Glomerular endothelial cell (primary cell): ENCODE measurements around the gene FOXP1. TPM values are rescaled to one million over a fixed set of nuclear protein-coding genes. Genes with fewer than 3 reads are reported as not detected.

ENCODE experiments used
- DNase-seq: peaks from one replicate; pipeline ENCODE4 v3.0.0-alpha.2; 2011; ENCODE audit warnings: low read depth, low spot score; ENCODE audit errors: extremely low read depth
- total RNA-seq: library from RNA; depleted of rRNA; stranded (reverse); fragments of >200 nt; gene quantifications from 2 replicates; pipeline ENCODE4 v1.2.3, GENCODE V29; 2015

Gene FOXP1
- total RNA-seq, 1 donor from 2014 or later = 54.8 TPM

DNA sequence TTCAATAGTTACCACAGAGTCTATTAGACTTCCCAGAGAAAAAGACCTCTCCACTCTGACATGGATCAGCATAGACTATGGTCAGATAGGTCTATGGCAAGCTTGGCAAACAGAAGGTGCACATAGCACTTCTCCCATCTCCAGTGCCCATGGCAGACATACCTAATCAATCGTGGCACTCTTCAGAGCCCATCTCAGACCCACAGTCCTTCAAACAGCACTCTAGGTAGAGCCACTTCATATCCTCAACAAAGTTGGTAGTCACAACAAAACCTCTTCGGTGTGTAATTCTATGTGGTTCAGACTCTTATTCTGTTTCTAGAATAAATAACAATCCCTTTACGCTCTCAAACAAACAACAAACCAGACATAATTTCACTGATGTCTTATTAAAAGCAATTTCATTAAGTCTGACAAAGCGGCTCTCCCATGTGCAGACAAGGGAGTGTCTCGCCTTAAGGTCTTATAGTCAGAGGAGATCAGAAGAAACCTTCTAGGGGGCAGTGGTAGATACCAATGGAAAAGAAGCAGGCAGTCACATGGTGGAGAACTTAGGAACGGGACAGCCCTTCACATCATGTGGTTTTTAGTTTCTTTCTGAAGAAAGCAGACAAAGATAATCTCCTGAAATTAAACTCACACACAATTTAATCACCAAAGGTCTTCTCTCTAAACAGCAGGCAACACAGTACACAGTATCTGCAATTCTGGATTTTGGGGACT lies 483.4 kb downstream of the FOXP1 start:
- DNase-seq = no peak

- DNase-seq = no peak
These were observed 486.0 kb downstream of the FOXP1 start for GRCh38 chr3:71097557-71097956.

GRCh38 chr3:71095511-71096291 lies 487.8 kb downstream of the FOXP1 start:
- no peak for DNase-seq

DNA sequence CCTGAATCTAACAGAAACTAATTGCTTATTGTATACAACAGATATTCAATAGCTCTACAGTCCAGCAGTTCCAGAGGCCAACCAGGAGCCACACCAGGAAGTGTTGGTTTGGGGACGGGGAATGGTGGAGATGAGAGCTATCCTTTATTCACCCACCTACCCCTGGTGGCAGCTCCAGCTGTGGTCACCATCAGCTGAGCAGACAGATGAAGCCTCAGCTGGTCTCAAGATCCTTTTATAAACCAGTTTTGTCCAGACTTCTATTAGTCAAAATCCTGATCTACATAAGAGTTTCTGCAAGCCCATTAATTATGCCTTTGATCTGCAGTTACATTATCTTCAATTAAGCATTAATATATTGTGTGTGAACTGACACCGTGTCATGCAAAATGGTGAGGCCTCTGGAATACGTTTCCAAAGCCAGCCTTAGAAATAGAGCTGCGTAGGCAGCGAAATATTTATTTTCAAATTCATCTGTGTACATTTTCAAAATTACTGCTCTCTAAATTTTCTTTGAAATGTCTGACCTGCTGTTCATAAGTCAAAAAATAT lies 488.8 kb downstream of the FOXP1 start:
- no peak for DNase-seq

DNA sequence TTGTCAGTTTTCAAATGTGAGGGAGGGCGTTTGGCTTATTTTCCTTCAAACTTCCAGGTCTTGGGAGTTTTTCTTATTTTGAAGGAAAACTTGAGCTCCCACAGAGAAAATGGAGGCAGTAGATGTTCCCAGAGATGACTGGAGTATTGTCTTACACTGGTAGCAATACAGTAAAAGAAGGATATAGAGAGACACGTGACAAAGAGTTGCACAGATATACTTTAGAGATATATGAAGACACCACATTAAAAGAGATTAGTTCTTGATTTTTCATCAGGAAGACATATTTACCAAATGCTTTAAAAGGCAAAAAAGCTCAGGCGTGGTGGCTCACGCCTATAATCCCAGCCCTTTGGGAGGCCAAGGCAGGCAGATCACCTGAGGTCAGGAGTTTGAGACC lies 490.9 kb downstream of the FOXP1 start:
- DNase-seq = no peak

GRCh38 chr3:71090207-71090606 lies 493.3 kb downstream of the FOXP1 start:
- no peak for DNase-seq

GRCh38 chr3:71089271-71089847 lies 494.2 kb downstream of the FOXP1 start:
- no peak for DNase-seq

GRCh38 chr3:71088742-71089141 lies 494.8 kb downstream of the FOXP1 start:
- no peak for DNase-seq

DNA sequence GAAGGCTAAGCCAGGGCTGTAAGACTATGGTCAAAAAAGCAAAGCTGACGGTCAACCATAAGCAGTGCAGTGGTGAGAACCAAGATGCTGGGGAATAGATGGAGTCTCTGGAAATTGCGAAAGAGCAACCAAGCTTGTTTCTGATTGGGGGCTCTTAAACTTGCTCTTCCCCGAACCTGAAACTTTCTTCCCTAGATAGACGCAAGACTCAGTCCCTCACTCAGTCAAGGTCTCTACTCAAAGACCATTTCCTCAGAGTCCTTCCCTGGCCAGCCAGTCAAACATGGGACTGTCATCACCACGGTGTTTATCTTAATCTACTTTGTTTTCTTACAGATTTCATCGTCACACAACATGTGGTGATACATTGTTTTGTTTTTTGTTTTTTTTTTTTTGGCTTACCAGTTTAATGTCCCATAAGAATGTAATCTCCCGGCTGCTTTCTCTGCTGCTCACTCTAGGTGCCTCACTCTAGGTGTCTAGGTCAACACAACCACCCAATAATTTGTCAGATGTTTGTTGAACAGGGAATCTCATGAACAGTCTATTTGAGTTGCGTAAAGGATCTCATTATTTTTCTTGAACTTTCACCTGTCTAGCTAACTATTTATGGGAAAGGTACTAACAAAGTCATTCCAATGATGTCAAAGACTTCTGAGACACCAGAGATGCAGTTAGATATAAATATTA lies 495.4 kb downstream of the FOXP1 start:
- no peak for DNase-seq

GRCh38 chr3:71087143-71088018 lies 496.1 kb downstream of the FOXP1 start:
- DNase-seq = no peak

DNA sequence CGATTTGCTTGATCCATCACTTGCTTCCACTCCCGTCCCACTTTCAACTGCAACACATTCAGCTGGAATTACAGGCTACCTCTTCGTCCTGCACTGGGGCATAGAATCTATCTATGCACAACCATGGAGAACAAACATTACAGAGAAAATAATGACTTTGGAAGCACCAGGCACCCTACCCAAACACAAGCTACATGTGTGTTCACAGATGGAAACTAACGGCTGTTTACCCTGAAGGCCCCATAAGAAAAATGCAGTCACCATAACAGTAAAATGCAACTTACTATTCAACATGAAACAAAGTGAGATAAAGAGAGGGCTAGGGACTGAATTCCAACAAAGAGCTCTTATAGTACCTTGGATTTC lies 496.8 kb downstream of the FOXP1 start:
- no peak for DNase-seq

DNA sequence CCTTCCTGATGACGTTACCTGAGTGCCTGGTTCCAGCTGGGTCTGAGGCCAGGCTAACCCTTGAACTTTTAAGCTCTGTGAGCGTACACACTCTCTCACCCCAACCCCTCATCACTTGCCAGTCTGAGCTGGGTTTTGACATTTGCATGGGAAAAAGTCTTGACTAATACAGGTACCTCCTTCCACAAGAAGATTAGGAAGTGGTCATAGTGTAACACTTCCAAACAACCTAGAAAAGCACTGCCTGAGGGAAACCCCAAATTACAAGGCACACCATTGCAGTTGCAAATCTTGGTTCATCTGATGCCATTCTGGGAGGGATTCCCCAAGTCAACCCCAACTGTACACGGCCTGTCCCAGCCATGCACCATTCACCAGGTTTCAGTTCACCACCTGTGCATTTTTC lies 499.8 kb downstream of the FOXP1 start:
- no peak for DNase-seq

GRCh38 chr3:71082833-71083232 lies 500.7 kb downstream of the FOXP1 start:
- DNase-seq = no peak

DNA sequence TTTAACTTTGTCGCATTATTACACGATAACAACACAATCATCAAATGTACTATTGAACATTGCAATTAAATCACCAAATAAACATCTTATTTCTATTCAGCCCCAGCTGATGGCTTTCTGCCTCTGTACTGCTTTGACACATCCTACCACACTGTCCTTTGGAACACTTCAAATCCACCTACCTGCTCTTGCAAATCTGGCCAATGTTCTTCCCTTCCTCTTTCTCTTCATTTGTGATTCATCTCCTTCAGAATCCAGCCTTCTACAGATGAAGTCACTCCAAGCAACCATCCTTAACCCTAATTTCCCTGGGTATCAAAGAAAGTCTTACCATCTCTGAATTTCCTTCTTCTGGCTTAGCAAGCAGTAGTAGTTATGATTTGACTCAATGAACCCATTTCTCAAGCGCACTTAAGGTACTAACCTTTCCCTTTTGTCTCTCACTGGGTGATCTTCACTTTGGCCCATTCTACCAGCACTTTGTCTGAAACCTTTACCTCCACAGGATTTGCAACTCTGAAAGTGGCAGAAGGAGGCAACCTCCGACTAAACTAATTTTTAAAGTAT lies 502.9 kb downstream of the FOXP1 start:
- no peak for DNase-seq

- DNase-seq = no peak
These were observed 504.6 kb downstream of the FOXP1 start for GRCh38 chr3:71078723-71079525.

GRCh38 chr3:71078199-71078598 lies 505.3 kb downstream of the FOXP1 start:
- DNase-seq = no peak

- DNase-seq = no peak
These were observed 506.5 kb downstream of the FOXP1 start for GRCh38 chr3:71077070-71077469.

GRCh38 chr3:71076361-71077002 lies 507.0 kb downstream of the FOXP1 start:
- no peak for DNase-seq
